Activated CD4-positive, alpha-beta memory T cell treated with anti-CD3 and anti-CD28 coated beads, Interleukin-2, amount 10 ng/mL, durations not matched to agents 7 days and 5 days (primary cell): ENCODE data around the gene CLEC4D. TPM values are rescaled to one million over a fixed set of nuclear protein-coding genes. Genes with fewer than 3 reads are reported as not detected.
"Not testable (repeated sequence)": the region's sequence is repeated elsewhere in the genome, so short reads cannot be mapped to it uniquely, and the experiment has no call there.

ENCODE experiments used
- CTCF ChIA-PET: fragments of 350-600 bp; sonication (Branson Sonifier 250); formaldehyde crosslinking; loops from one replicate; lab custom pipeline; 2021; ENCODE audit warnings: antibody characterized with exemption, inconsistent platforms; lab: Charles Lee
- POLR2A ChIA-PET: fragments of 350-600 bp; sonication (Branson Sonifier 250); formaldehyde crosslinking; loops from one replicate; lab custom pipeline; 2021; ENCODE audit warnings: antibody characterized with exemption; lab: Charles Lee
- DNase-seq: peaks from one replicate; pipeline ENCODE4 v3.0.0-alpha.2; 2020
- H3K27ac Mint-ChIP-seq: one replicate; pipeline ENCODE4 v1.8.0; 2021; ENCODE audit warnings: mild to moderate bottlenecking, mixed read lengths
- H3K27me3 Mint-ChIP-seq: one replicate; pipeline ENCODE4 v1.8.0; 2021; ENCODE audit warnings: mixed read lengths
- H3K36me3 Mint-ChIP-seq: one replicate; pipeline ENCODE4 v1.8.0; 2021; ENCODE audit warnings: low read depth, mixed read lengths
- H3K4me1 Mint-ChIP-seq: one replicate; pipeline ENCODE4 v1.8.0; 2021; ENCODE audit warnings: mixed read lengths
- H3K4me3 Mint-ChIP-seq: one replicate; pipeline ENCODE4 v1.8.0; 2021; ENCODE audit warnings: mild to moderate bottlenecking, mixed read lengths
- H3K9me3 Mint-ChIP-seq: one replicate; pipeline ENCODE4 v1.8.0; 2021; ENCODE audit warnings: mixed read lengths
- total RNA-seq, 2 experiments: library from RNA; stranded (reverse); gene quantifications; one replicate each; pipeline ENCODE4 v1.2.3, GENCODE V29; 2021

CLEC4D gene
- not detected for total RNA-seq

DNA sequence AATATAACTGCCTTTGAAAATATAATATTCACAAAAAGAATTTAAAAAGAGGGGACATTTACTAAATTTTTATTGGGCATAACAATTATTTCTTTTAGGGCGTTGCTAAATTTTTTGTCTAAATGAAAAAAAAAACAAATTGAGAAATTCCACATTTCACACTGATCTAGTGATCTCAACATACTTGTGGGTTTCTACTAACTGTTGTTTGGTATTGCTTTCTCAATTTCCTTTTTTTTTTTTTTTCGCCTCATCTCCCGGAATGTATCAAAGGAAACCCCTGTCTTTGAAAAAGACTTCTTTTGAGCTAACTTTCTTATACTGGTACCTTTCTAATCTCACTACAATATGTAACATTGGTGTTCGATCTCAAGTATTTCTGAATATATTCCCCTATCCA is at the start of gene CLEC4D:
CLEC4D (plus strand) TSS at position 248 of the 400 bp plus-strand sequence. CDS start 230 bp downstream, outside the sequence.
- ChIA-PET CTCF (no interaction called here), POLR2A (no interaction called here)
- no peaks in the 10 kb centered on the region for H3K9me3 Mint-ChIP-seq
- H3K36me3 Mint-ChIP-seq, result no peaks in the 10 kb centered on the region
- DNase-seq, result no peak
- H3K4me3 Mint-ChIP-seq, result no peak within 1 kb of the TSS
- H3K27me3 Mint-ChIP-seq, result peaks cover 34% of the 10 kb centered on the region
- no peaks in the 10 kb centered on the region for H3K4me1 Mint-ChIP-seq
- H3K27ac Mint-ChIP-seq, result no peak within 1 kb of the TSS

DNA sequence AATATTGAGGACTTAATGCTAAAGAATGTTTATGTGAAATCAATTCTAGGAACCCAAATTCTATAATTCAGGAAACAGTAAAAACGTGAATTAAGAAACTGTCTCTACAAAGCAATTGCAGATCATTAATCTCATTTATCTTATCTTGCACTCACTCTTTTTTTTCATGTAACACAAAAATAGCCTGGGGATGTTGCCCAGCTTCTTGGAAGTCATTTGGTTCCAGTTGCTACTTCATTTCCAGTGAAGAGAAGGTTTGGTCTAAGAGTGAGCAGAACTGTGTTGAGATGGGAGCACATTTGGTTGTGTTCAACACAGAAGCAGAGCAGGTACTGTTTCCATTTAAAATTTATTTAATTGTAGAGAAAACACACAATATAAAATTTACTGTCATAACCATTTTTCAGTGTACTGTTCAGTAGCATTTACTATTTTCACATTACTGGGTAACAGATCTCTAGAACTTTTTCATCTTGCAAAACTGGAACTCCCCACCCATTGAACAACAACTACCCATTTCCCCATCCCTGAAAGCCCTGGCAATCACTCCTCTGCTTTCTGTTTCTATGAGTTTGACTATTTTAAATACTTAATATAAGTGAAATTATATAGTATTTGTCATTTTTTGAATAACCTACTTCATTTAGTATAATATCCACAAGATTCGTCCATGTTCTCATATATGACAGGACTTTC is 47.9 kb upstream of the CLEC4D start:
- Mint-ChIP-seq H3K4me3 (no peak overlapping the region), H3K27ac (no peak overlapping the region), H3K4me1 (no peaks in the 10 kb centered on the region), H3K9me3 (peaks cover 4% of the 10 kb centered on the region), H3K36me3 (no peaks in the 10 kb centered on the region), H3K27me3 (peaks cover 16% of the 10 kb centered on the region)
- POLR2A ChIA-PET, result no interaction called here
- DNase-seq, result no peak
- CTCF ChIA-PET, result no interaction called here

DNA sequence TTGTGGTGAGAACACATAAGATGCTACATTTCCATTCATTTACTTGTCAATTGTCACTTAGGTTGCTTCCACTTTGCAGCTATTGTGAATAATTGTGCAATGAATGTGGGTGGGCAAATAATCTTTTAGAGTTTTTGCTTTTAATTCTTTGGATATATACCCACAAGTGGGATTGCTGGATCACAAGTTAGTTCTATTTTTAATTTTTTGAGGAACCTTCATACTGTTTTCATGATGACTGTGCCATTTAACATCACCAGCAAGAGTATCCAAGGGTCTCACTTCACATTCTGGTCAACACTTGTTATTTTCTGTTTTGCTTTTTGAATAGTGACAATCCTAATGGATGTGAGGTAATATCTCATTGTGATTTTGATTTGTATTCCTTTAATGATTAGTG is 47.1 kb upstream of the CLEC4D start:
- Mint-ChIP-seq H3K4me1 (no peaks in the 10 kb centered on the region), H3K9me3 (peaks cover 4% of the 10 kb centered on the region), H3K27ac (no peak overlapping the region), H3K4me3 (no peak overlapping the region), H3K36me3 (no peaks in the 10 kb centered on the region), H3K27me3 (peaks cover 23% of the 10 kb centered on the region)
- no peak for DNase-seq
- ChIA-PET POLR2A (no interaction called here), CTCF (no interaction called here)

DNA sequence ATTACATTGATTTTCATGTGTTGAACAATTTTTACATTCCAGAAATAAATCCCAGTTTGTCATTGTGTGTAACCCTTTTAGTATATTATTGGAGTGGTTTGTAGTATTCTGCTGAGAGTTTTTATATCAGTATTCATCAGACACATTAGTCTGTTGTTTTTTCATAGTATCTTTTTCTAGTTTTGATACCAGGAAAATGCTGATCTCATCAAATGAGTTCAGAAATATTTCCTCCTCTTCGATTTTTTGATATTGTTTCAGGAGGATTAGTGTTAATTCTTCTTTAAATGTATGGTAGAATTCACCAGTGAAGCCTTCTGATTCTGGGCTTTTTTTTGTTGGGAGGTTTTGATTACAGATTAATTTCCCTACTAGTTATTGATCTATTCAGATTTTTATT is 42.2 kb upstream of the CLEC4D start:
- H3K4me1 Mint-ChIP-seq, result no peaks in the 10 kb centered on the region
- H3K36me3 Mint-ChIP-seq, result no peaks in the 10 kb centered on the region
- POLR2A ChIA-PET, result no interaction called here
- no peak overlapping the region for H3K27ac Mint-ChIP-seq
- DNase-seq, result no peak
- CTCF ChIA-PET, result no interaction called here
- no peak overlapping the region for H3K4me3 Mint-ChIP-seq
- H3K9me3 Mint-ChIP-seq, result peaks cover 4% of the 10 kb centered on the region
- peaks cover 47% of the 10 kb centered on the region for H3K27me3 Mint-ChIP-seq

DNA sequence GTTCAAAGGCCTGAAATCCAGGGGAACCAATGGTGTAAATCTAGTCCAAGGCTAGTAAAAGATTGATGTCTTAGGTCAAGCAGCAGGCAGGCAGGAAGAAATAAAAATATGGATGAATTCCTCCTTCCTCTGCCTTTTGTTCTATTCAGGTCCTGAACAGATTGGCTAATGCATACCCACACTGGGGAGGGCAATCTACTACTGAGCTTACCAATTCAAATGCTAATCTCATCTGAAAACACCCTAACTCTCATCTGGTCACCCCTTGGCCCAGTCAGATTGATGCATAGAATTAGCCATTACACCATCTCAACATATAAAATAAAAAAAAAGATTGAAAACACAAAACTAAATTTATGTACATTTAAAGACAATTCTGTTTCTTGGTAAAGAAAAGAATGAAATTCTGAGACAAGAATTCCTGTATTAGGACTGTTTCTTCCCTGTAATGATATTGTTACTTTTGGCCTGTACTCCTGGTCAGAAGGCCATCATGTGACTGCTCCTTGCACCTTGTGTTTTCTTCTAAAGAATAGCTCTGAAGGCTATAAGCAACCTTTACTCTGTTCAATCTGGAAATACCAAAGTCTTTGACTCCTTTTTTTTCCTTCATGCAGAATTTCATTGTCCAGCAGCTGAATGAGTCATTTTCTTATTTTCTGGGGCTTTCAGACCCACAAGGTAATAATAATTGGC is 37.6 kb upstream of the CLEC4D start:
- Mint-ChIP-seq H3K27ac (no peak overlapping the region), H3K4me3 (no peak overlapping the region), H3K27me3 (peaks cover 33% of the 10 kb centered on the region), H3K9me3 (no peaks in the 10 kb centered on the region), H3K4me1 (no peaks in the 10 kb centered on the region), H3K36me3 (no peaks in the 10 kb centered on the region)
- DNase-seq, result no peak
- ChIA-PET CTCF (interaction anchor here (0.6 kb wide), 1 partner anchor 263 kb away, joined by 3 read pairs; no protein-coding TSS in a partner anchor), POLR2A (no interaction called here)

DNA sequence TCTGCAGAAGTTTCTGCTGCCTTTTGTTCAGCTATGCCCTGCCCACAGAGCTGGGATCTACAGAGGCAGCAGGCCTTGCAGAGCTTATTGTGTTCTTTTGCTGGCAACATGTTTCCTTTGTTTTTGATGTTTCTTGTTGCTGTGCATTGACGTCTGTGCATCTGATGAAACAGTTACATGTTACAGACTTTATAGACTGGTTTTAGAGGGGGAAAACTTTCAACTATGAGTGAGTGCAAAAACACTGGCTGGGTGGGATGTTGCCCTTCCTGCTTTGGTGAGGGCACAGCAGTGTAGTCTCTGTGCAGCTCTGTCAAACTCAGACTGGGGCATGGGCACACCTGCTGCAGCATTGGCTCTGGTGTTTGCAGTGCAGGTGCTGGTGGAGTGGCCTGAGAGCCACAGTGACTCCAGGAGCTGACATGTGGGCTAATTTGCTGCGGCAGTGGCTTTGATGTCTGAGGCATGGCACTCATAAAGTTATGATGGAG is 30.7 kb upstream of the CLEC4D start:
- H3K36me3 Mint-ChIP-seq, result peaks cover 3% of the 10 kb centered on the region
- no peaks in the 10 kb centered on the region for H3K9me3 Mint-ChIP-seq
- ChIA-PET POLR2A (interaction anchor here (1.8 kb wide), 1 partner anchor 10 kb away, joined by 8 read pairs; no protein-coding TSS in a partner anchor), CTCF (no interaction called here)
- H3K4me1 Mint-ChIP-seq, result peaks cover 10% of the 10 kb centered on the region
- H3K27ac Mint-ChIP-seq, result no peak overlapping the region
- no peak overlapping the region for H3K4me3 Mint-ChIP-seq
- DNase-seq, result no peak
- peaks cover 17% of the 10 kb centered on the region for H3K27me3 Mint-ChIP-seq

DNA sequence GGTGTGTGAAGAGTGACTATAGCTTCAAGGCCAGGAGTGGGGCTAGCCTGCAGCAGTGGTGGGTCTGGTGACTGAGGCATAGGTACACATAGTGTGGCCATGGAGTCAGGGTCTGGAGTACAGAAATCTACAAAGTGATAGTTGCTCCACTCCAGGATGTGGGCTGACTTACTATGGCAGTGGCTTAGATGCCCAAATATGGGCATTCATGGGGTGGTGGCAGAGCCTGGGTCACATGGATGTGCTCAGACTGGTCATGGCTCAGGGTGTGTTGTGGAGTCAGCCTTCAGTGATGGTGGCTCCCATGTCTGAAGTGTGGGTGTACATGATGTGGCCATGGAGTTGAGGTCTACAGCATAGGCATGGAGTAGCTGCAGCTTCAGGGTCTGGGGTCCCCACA is 30.2 kb upstream of the CLEC4D start:
- peak; percentile 29 for DNase-seq
- peaks cover 10% of the 10 kb centered on the region for H3K4me1 Mint-ChIP-seq
- H3K27me3 Mint-ChIP-seq, result peaks cover 17% of the 10 kb centered on the region
- H3K36me3 Mint-ChIP-seq, result peaks cover 3% of the 10 kb centered on the region
- CTCF ChIA-PET, result no interaction called here
- no peak overlapping the region for H3K27ac Mint-ChIP-seq
- POLR2A ChIA-PET, result interaction anchor here (1.8 kb wide), 1 partner anchor 10 kb away, joined by 8 read pairs; no protein-coding TSS in a partner anchor
- H3K4me3 Mint-ChIP-seq, result no peak overlapping the region
- no peaks in the 10 kb centered on the region for H3K9me3 Mint-ChIP-seq

DNA sequence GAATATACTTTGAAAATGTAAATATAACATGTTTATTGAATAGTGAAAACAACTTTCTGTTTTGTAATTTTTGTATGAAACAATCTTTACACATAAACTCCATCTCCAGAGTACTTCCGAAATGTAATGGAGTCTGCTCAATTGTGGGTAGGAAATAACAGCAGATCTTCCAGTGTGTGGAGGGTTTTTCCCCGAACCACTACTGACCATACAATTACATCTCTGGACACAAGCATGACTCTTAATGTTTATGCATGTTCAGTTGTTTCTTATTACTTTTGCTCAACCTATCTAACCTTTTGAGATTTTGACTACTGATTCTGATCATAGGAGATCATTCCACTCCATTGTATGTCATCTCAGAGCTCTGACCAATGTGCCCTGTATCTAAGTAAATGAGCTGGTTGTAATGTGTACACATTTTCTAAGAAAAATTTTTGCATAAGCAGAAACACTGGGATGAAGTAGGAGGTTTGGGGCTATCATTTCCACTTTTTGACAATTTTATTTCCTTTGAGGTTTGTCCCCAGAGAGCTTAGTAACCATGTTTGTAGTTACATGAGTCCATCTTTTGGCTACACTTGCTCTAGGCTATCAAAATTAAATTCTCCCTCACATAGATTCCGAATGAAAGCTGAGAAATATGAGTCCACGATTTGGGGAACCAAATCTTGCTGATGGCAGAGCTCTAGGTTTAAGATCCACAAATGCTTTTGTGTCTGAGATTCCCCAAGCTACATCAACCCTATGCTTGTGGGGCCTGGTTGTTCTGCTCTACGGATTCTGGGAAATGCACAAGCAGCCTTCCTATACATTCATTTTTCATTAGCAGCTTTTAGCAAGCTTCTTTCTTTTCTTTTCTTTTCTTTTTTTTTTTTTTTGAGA is 21.4 kb upstream of the CLEC4D start:
- Mint-ChIP-seq H3K4me3 (no peak overlapping the region), H3K36me3 (peaks cover 3% of the 10 kb centered on the region), H3K4me1 (peaks cover 35% of the 10 kb centered on the region), H3K9me3 (no peaks in the 10 kb centered on the region), H3K27ac (peak overlapping the region; percentile 38), H3K27me3 (peaks cover 42% of the 10 kb centered on the region)
- DNase-seq, result no peak
- ChIA-PET CTCF (interaction anchor here (0.9 to 1.9 kb wide), 3 partner anchors 11 to 53 kb away, joined by 3 to 6 read pairs (median 3); no protein-coding TSS in a partner anchor), POLR2A (interaction anchor here (1.0 to 2.4 kb wide), 3 partner anchors 9 to 99 kb away, joined by 3 to 8 read pairs (median 3); no protein-coding TSS in a partner anchor)

DNA sequence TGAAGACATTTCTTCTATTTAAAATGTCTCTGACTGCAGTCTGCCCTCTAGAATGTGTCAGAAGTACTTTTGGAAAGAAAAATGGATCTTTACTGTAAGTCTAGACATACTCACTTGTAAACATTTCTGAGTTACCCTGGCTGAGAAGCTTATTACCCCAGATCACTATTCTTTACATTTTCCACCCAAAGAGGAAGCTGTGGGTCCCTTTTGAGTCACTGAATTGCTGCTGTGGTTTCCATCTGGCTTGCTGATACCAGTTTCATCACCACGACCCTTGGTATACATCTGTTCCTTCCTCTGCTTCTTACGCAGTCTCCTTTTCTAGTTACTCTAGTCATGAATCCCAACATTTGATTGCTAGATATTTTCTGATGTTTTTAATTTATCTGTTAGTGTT is 20.2 kb upstream of the CLEC4D start:
- Mint-ChIP-seq H3K4me1 (peaks cover 35% of the 10 kb centered on the region), H3K36me3 (no peaks in the 10 kb centered on the region), H3K27me3 (peaks cover 44% of the 10 kb centered on the region), H3K9me3 (no peaks in the 10 kb centered on the region), H3K4me3 (no peak overlapping the region), H3K27ac (peak overlapping the region; percentile 59)
- DNase-seq, result peak; percentile 76
- ChIA-PET CTCF (interaction anchor here (0.6 to 1.9 kb wide), 2 partner anchors 51 to 388 kb away, joined by 3 to 6 read pairs; no protein-coding TSS in a partner anchor), POLR2A (interaction anchor here (1.1 to 2.4 kb wide), 2 partner anchors 9 to 10 kb away, joined by 3 to 8 read pairs; no protein-coding TSS in a partner anchor)

DNA sequence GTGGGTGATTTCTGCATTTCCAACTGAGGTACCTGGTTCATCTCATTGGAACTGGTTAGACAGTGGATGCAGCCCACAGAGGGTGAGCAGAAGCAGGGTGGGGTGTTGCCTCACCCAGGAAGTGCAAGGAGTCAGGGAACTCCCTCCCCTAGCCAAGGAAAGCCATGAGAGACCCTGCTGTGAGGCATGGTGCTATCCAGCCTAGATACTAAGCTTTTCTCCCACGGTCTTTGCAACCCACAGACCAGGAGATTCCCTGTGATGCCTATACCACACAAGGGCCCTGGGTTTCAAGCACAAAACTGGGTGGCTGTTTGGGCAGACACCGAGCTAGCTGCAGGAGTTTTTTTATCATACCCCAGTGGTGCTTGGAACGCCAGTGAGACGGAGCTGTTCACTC is 17.6 kb upstream of the CLEC4D start:
- H3K9me3 Mint-ChIP-seq, H3K36me3 Mint-ChIP-seq, CTCF ChIA-PET, H3K4me3 Mint-ChIP-seq, DNase-seq, POLR2A ChIA-PET, H3K27ac Mint-ChIP-seq: not testable (repeated sequence)
- H3K27me3 Mint-ChIP-seq, result peaks cover 48% of the 10 kb centered on the region
- H3K4me1 Mint-ChIP-seq, result peaks cover 35% of the 10 kb centered on the region

DNA sequence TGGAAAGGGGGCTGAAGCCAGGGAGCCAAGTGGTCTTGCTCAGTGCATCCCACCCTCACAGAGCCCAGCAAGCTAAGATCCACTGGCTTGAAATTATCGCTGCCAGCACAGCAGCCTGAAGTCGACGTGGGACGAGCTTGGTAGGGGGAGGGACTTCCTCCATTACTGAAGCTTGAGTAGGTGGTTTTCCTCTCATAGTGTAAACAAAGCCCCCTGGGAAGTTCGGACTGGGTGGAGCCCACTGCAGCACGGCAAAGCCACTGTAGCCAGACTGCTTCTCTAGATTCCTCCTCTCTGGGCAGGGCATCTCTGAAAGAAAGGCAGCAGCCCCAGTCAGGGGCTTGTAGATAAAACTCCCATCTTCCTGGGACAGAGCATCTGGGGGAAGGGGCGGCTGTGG is 17.2 kb upstream of the CLEC4D start:
- CTCF ChIA-PET, POLR2A ChIA-PET: not testable (repeated sequence)

DNA sequence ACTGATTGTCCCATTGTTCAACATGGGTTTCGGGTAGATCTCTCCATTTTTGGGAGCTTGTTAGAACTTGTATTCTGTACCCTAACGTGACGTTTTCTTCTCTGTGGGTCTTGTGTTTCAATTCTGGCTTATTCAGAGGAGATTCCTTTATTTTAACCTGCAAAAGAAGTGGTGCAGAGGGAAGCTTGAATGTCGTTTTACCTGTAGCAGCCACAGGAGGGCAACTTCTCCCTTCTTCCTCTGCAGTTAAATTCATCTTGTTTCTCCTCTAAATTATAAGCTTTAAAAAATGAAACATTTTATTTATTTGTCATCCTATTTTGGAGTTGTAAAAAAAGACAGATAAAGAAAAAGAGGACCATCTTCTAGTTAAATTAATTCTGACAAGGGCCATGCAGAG is 13.7 kb upstream of the CLEC4D start:
- H3K9me3 Mint-ChIP-seq, result no peaks in the 10 kb centered on the region
- peaks cover 39% of the 10 kb centered on the region for H3K27me3 Mint-ChIP-seq
- ChIA-PET POLR2A (no interaction called here), CTCF (no interaction called here)
- H3K36me3 Mint-ChIP-seq, result no peaks in the 10 kb centered on the region
- H3K4me1 Mint-ChIP-seq, result peaks cover 15% of the 10 kb centered on the region
- H3K27ac Mint-ChIP-seq, result no peak overlapping the region
- DNase-seq, result no peak
- H3K4me3 Mint-ChIP-seq, result no peak overlapping the region

More for the DNA sequence above, 17.2 kb upstream of the CLEC4D start:
- H3K4me3 Mint-ChIP-seq, H3K36me3 Mint-ChIP-seq, DNase-seq, H3K9me3 Mint-ChIP-seq, H3K27ac Mint-ChIP-seq: not testable (repeated sequence)
- H3K27me3 Mint-ChIP-seq, result peaks cover 48% of the 10 kb centered on the region
- peaks cover 35% of the 10 kb centered on the region for H3K4me1 Mint-ChIP-seq
